ENCODE results near the gene KRTAP10-7.

The KRTAP10-7 gene

DNA sequence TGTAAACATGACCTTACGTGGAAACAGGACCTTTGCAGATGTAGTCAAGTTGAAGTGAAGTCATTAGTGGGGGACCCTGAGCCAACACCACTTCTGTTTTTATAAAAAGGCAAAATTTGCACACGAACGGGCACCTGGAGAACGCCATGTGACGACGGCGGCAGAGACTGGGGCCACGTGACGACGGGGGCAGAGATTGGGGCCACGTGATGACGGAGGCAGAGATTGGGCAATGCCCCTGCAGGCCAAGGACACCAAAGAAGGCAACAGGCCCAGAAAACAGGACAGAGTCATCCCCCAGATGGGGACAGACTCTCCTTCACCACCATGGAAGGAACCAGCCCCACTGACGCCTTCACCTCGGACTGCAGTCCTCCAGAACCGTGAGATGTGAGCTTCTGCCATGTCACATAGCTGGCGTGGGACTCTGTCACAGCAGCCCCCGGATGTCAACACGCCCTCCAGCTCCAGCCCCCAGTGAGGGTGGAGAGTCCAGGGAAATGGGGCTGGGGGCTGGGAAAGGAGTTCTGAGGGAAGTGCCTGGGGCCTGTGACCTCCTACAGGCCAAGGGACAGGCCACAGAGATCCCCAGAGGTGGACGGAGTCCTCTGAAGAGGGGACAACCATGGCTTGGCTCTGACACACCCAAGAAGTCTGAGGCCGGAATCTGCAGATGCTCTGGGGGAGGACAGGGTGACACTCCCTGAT is 50.0 kb downstream of the KRTAP10-7 start:
- no peaks in the 10 kb centered on the region for H3K36me3 ChIP-seq (ENCODE audit: control insufficient read depth, low read length)
- H3K9me3 ChIP-seq (ENCODE audit: control insufficient read depth, insufficient read depth, low read length), result no peaks in the 10 kb centered on the region
- H3K4me1 ChIP-seq (ENCODE audit: control insufficient read depth, low read length), result no peaks in the 10 kb centered on the region
- H3K27ac ChIP-seq (ENCODE audit: low read depth, low read length), result no peak overlapping the region
- no peaks in the 10 kb centered on the region for H3K27me3 ChIP-seq (ENCODE audit: control insufficient read depth, low read length)
- H3F3A ChIP-seq (ENCODE audit: control insufficient read depth, insufficient read depth), result no peaks in the 10 kb centered on the region
- no peak overlapping the region for H3K4me3 ChIP-seq (ENCODE audit: low read length)
- no peaks in the 10 kb centered on the region for H3K9me2 ChIP-seq (replicated peaks; ENCODE audit: control insufficient read depth, low read length)
- no peaks in the 10 kb centered on the region for H3K79me2 ChIP-seq (ENCODE audit: control insufficient read depth, low read length)
- no peaks in the 10 kb centered on the region for H4K20me1 ChIP-seq (ENCODE audit: control insufficient read depth, insufficient read depth, low read depth, low read length)
- no peak overlapping the region for H3K4me2 ChIP-seq (ENCODE audit: low read length)
- no peak for TF ChIP-seq EZH2phosphoT487 (IDR thresholded peaks at IDR 0.05; ENCODE audit: borderline replicate concordance, low read length)
- TF ChIP-seq, protein P1, sequence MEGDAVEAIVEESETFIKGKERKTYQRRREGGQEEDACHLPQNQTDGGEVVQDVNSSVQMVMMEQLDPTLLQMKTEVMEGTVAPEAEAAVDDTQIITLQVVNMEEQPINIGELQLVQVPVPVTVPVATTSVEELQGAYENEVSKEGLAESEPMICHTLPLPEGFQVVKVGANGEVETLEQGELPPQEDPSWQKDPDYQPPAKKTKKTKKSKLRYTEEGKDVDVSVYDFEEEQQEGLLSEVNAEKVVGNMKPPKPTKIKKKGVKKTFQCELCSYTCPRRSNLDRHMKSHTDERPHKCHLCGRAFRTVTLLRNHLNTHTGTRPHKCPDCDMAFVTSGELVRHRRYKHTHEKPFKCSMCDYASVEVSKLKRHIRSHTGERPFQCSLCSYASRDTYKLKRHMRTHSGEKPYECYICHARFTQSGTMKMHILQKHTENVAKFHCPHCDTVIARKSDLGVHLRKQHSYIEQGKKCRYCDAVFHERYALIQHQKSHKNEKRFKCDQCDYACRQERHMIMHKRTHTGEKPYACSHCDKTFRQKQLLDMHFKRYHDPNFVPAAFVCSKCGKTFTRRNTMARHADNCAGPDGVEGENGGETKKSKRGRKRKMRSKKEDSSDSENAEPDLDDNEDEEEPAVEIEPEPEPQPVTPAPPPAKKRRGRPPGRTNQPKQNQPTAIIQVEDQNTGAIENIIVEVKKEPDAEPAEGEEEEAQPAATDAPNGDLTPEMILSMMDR (IDR thresholded peaks at IDR 0.05; ENCODE audit: low read depth, low read length, poor library complexity, severe bottlenecking), result no peak

DNA sequence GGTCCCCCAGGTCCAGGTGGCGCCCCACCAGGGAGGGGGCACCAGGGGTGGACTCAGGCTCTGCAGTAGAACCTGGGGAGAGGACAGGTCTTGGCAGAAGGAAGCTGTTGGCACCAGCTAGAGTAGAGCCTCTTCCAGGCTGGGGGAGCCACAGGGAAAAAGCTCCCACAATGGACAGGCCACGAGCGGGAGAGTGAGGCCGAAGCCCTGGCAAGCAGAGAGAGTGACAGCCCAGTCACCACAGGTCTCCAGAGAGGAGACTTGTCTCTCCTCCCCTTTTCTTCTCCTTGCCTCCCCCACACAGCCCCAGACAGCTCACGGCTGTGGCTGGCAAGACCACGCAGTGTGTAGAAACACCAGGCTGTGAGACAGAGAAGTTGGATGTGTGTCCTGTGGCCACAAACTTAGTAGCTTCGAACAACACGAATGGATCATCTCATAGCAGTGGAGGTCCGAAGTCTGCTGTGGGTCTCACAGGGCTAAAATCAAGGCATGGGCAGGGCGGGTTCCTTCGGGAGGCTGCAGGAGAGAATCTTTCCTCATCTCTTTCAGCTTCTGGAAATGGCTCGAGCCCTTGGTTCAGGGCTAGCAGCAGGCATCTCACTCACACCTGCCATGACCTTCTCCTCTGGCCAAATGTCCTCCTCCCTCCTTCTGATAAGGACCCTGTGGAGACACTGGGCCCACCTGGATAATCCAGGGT is 50.7 kb downstream of the KRTAP10-7 start:
- TF ChIP-seq EZH2phosphoT487 (IDR thresholded peaks at IDR 0.05; ENCODE audit: borderline replicate concordance, low read length), result no peak
- TF ChIP-seq, protein P1 (IDR thresholded peaks at IDR 0.05; ENCODE audit: low read depth, low read length, poor library complexity, severe bottlenecking), result no peak
- H3K4me2 ChIP-seq (ENCODE audit: low read length), result no peak overlapping the region
- H3K79me2 ChIP-seq (ENCODE audit: control insufficient read depth, low read length), result no peaks in the 10 kb centered on the region
- H3K27ac ChIP-seq (ENCODE audit: low read depth, low read length), result no peak overlapping the region
- H3K27me3 ChIP-seq (ENCODE audit: control insufficient read depth, low read length), result no peaks in the 10 kb centered on the region
- no peaks in the 10 kb centered on the region for H3K9me3 ChIP-seq (ENCODE audit: control insufficient read depth, insufficient read depth, low read length)
- H3K36me3 ChIP-seq (ENCODE audit: control insufficient read depth, low read length), result no peaks in the 10 kb centered on the region
- H3F3A ChIP-seq (ENCODE audit: control insufficient read depth, insufficient read depth), result no peaks in the 10 kb centered on the region
- H3K9me2 ChIP-seq (replicated peaks; ENCODE audit: control insufficient read depth, low read length), result no peaks in the 10 kb centered on the region
- no peaks in the 10 kb centered on the region for H3K4me1 ChIP-seq (ENCODE audit: control insufficient read depth, low read length)
- H4K20me1 ChIP-seq (ENCODE audit: control insufficient read depth, insufficient read depth, low read depth, low read length), result no peaks in the 10 kb centered on the region
- no peak overlapping the region for H3K4me3 ChIP-seq (ENCODE audit: low read length)
